ENCODE measurements around the gene C14orf132. TPM values are rescaled to one million over a fixed set of nuclear protein-coding genes. Genes with fewer than 3 reads are reported as not detected.

C14orf132 gene
- total RNA-seq, 3 donors from 2014 or later, result 6.6 to 13.3 (median 10.8) TPM

DNA sequence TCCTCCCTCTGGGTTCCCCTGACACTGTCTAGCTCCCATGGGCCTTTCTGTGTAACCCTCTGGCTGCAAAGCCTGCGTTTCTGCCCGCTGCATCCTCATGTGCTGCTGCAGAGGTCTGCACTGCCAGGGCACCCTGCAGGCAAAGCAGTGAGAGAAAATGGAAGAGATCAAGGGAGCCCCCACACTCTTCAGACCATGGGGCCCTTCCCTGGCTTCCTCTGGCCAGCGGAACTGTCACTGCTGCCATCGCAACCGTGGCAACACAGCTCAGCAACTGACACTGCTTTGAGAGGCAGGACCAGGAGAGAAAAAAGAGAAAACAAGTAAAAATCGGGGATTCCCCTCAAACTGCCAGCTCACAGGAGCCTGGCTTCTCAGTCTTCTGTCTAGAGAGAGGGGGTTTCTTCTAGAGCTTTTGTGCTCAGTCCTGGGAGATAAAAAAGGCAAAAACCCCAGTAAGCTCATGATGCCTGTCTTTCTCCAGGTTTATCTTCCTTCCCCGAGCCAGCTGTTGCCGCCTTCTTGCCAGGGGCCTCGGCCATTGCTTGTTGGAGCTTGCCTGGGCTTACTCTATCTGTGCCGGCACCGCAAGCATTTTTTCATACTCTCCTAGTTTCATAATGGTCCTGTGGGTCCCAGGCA lies 38.9 kb downstream of the C14orf132 start:
- Histone ChIP-seq H3K4me1 (no peaks in the 10 kb centered on the region), H3K4me3 (peak overlapping the region in 1 of 3 donors; percentile 24), H3K9me3 (no peaks in the 10 kb centered on the region), H3K27me3 (no peaks in the 10 kb centered on the region), H3K36me3 (no peaks in the 10 kb centered on the region), H3K27ac (peak overlapping the region in 1 of 2 donors; percentile 54)
- peak; percentile 41 to 58 for DNase-seq (ENCODE audit: low spot score in 2 of 2)
- intact Hi-C loops (cut with DNase I; ENCODE audit: low total_unique reads), result no loop called here
- TF ChIP-seq, protein P1, sequence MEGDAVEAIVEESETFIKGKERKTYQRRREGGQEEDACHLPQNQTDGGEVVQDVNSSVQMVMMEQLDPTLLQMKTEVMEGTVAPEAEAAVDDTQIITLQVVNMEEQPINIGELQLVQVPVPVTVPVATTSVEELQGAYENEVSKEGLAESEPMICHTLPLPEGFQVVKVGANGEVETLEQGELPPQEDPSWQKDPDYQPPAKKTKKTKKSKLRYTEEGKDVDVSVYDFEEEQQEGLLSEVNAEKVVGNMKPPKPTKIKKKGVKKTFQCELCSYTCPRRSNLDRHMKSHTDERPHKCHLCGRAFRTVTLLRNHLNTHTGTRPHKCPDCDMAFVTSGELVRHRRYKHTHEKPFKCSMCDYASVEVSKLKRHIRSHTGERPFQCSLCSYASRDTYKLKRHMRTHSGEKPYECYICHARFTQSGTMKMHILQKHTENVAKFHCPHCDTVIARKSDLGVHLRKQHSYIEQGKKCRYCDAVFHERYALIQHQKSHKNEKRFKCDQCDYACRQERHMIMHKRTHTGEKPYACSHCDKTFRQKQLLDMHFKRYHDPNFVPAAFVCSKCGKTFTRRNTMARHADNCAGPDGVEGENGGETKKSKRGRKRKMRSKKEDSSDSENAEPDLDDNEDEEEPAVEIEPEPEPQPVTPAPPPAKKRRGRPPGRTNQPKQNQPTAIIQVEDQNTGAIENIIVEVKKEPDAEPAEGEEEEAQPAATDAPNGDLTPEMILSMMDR (IDR thresholded peaks at IDR 0.05), result no peak
- TF ChIP-seq POLR2AphosphoS5 (IDR thresholded peaks at IDR 0.05), result no peak
- TF ChIP-seq POLR2A (IDR thresholded peaks at IDR 0.05), result no peak

DNA sequence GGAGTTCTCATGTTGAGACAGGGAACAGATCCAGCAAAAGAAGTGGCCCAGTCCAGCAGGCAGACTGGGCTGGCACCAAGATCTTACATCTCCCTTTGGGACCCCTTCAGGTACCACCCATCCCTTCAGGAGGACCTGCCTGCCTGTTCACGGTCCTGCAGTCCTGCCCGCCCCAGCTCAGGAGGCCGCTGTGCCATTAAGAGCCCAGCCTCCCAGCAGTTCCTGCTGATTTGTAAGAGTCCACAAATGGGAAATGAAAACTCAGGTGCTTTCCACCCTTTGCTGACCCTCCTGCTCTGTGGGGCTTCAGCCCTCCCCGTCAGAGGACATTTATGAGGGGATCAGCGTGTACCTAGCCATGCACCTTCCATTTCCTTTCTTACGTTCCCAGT lies 39.5 kb downstream of the C14orf132 start:
- Histone ChIP-seq H3K9me3 (no peaks in the 10 kb centered on the region), H3K27ac (peak overlapping the region in 1 of 2 donors; percentile 54), H3K4me1 (no peaks in the 10 kb centered on the region), H3K27me3 (no peaks in the 10 kb centered on the region), H3K4me3 (peak overlapping the region in 1 of 3 donors; percentile 24), H3K36me3 (no peaks in the 10 kb centered on the region)
- DNase-seq (ENCODE audit: low spot score in 2 of 2), result no peak
- TF ChIP-seq POLR2A (IDR thresholded peaks at IDR 0.05), result no peak
- TF ChIP-seq POLR2AphosphoS5 (IDR thresholded peaks at IDR 0.05), result no peak
- TF ChIP-seq, protein P1 (IDR thresholded peaks at IDR 0.05), result no peak
- intact Hi-C loops (cut with DNase I; ENCODE audit: low total_unique reads), result no loop called here

DNA sequence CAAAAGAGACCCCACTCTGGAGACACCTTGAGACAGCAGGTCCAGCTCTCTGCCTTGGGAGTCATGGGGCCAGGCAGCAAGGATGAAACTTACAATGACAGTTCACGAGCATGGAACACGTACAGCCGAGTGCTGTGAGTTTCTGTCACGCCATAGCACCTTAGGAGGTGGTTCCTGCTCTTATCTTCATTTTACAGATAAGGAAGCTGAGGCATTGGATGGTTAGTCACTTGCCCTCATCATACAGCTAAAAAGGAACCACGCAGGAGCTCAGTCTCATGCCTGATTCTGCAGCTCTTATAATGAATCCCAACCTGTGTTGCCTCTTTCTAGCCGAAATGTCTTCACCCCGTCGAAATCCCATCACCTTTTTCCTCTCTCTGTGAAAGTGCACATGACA lies 39.9 kb downstream of the C14orf132 start:
- no peaks in the 10 kb centered on the region for H3K9me3 ChIP-seq
- TF ChIP-seq, protein P1 (IDR thresholded peaks at IDR 0.05), result no peak
- no peak for TF ChIP-seq POLR2A (IDR thresholded peaks at IDR 0.05)
- no peak for TF ChIP-seq POLR2AphosphoS5 (IDR thresholded peaks at IDR 0.05)
- H3K4me1 ChIP-seq, result no peaks in the 10 kb centered on the region
- peak in 1 of 2 donors; percentile 20 for DNase-seq (ENCODE audit: low spot score in 2 of 2)
- no peaks in the 10 kb centered on the region for H3K27me3 ChIP-seq
- intact Hi-C loops (cut with DNase I; ENCODE audit: low total_unique reads), result no loop called here
- H3K27ac ChIP-seq, result peak overlapping the region in 1 of 2 donors; percentile 54
- H3K4me3 ChIP-seq, result no peak overlapping the region
- no peaks in the 10 kb centered on the region for H3K36me3 ChIP-seq

DNA sequence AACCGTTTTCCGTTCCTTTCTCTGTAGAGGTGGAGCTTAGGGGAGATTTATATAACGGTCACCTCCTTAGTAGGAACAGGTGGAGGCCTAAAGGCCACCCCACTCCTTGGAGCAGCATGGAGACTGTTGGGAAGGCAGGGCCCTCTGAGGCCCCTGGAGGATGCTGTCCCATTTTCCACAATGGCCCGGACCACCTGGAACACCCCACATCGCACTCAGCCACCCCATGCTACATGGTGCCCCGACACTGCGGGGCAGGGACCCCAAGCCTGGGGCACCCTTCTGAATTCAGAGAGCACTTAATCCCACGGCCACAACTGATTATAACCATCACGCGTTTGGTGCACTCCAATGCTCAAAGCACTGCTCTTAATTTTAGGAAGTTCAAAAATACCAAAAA lies 41.4 kb downstream of the C14orf132 start:
- Histone ChIP-seq H3K27ac (no peak overlapping the region), H3K4me3 (no peak overlapping the region), H3K9me3 (no peaks in the 10 kb centered on the region), H3K36me3 (no peaks in the 10 kb centered on the region), H3K4me1 (no peaks in the 10 kb centered on the region), H3K27me3 (no peaks in the 10 kb centered on the region)
- intact Hi-C loops (cut with DNase I; ENCODE audit: low total_unique reads), result no loop called here
- DNase-seq (ENCODE audit: low spot score in 2 of 2), result peak in 1 of 2 donors; percentile 27
- TF ChIP-seq POLR2AphosphoS5 (IDR thresholded peaks at IDR 0.05) (no peak), POLR2A (IDR thresholded peaks at IDR 0.05) (no peak)
- TF ChIP-seq, protein P1 (IDR thresholded peaks at IDR 0.05), result no peak

DNA sequence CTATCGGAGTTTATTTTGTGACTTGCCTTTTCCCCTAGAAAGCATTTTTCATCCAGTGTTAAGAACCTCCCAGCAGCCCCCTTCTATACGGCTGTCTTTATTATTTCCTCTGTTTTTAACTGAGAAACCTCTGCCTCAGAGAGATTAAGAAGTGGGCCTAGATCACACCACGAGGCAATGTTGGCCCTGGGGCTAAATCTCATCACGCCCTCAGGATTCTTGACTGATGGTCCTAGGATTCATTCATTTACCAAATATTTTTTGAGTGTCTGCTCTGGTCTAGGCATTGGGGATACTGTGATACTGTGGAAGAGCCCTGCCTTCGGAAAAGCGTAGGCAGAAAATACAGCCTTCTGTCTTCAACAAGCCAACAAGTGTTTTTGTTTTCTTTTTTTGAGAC lies 42.1 kb downstream of the C14orf132 start:
- H3K4me3 ChIP-seq, result no peak overlapping the region
- no peaks in the 10 kb centered on the region for H3K36me3 ChIP-seq
- intact Hi-C loops (cut with DNase I; ENCODE audit: low total_unique reads), result no loop called here
- TF ChIP-seq, protein P1 (IDR thresholded peaks at IDR 0.05), result no peak
- TF ChIP-seq POLR2A (IDR thresholded peaks at IDR 0.05), result no peak
- no peak for TF ChIP-seq POLR2AphosphoS5 (IDR thresholded peaks at IDR 0.05)
- no peaks in the 10 kb centered on the region for H3K4me1 ChIP-seq
- no peak overlapping the region for H3K27ac ChIP-seq
- no peak for DNase-seq (ENCODE audit: low spot score in 2 of 2)
- no peaks in the 10 kb centered on the region for H3K27me3 ChIP-seq
- H3K9me3 ChIP-seq, result no peaks in the 10 kb centered on the region
